Cardiac muscle cell (in vitro differentiated cells and primary cell): ENCODE measurements around the gene KASH5. TPM values are rescaled to one million over a fixed set of nuclear protein-coding genes. Genes with fewer than 3 reads are reported as not detected.

ENCODE experiments used
- DNase-seq, 2 donors: peaks; one replicate each; pipeline versions ENCODE4 v3.0.0 to v3.0.0-alpha.2; 2010 to 2017; ENCODE audit warnings: low read depth in 1 of 2, low spot score in 1 of 2
- H3K27ac ChIP-seq: fragments of 200-600 bp; sonication (generic); 2 replicates; pipeline ENCODE4 v1.5.1; 2016
- H3K27me3 ChIP-seq: fragments of 200-600 bp; sonication (generic); 2 replicates; pipeline ENCODE4 v1.6.0; 2016; ENCODE audit warnings: control low read depth
- H3K36me3 ChIP-seq: fragments of 200-600 bp; sonication (generic); 2 replicates; pipeline ENCODE4 v1.5.1; 2016; ENCODE audit warnings: control low read depth
- H3K4me1 ChIP-seq: fragments of 200-600 bp; sonication (generic); 2 replicates; pipeline ENCODE4 v1.8.1; 2017; ENCODE audit warnings: low read depth, mild to moderate bottlenecking, mixed run types
- H3K4me3 ChIP-seq: fragments of 200-600 bp; sonication (generic); 2 replicates; pipeline ENCODE4 v1.5.1; 2016; ENCODE audit warnings: mild to moderate bottlenecking
- H3K9me3 ChIP-seq: fragments of 200-600 bp; sonication (generic); 2 replicates; pipeline ENCODE4 v1.5.1; 2017; ENCODE audit warnings: low read depth, mild to moderate bottlenecking, control low read depth
- CTCF ChIP-seq: IDR thresholded peaks from 2 replicates; pipeline ENCODE4 v1.5.1; 2012; ENCODE audit warnings: low read depth, mild to moderate bottlenecking, low read length
- polyA plus RNA-seq: library from polyadenylated mRNA; unstranded; fragments of >200 nt; fragmentation: Nextera tagmentation; extraction: Ambion mirVana; gene quantifications from 2 replicates; pipeline ENCODE4 v1.2.1, GENCODE V29; 2016
- total RNA-seq: library from RNA; depleted of rRNA; stranded (reverse); fragments of >200 nt; gene quantifications from 2 replicates; pipeline ENCODE4 v1.2.3, GENCODE V29; 2016

The KASH5 gene
- total and polyA plus RNA-seq, 2 experiments from 2014 or later: 0.27 TPM; not detected in 1

GRCh38 chr19:49347835-49348234, 40.2 kb upstream of the KASH5 start:
- Histone ChIP-seq H3K4me1 (no peaks in the 10 kb centered on the region), H3K9me3 (no peaks in the 10 kb centered on the region), H3K4me3 (no peak overlapping the region), H3K27me3 (no peaks in the 10 kb centered on the region), H3K27ac (no peak overlapping the region), H3K36me3 (peaks cover 78% of the 10 kb centered on the region)
- peak; percentile 55 to 67 for DNase-seq
- peak; percentile 28 for TF ChIP-seq CTCF

GRCh38 chr19:49348305-49349189, 39.5 kb upstream of the KASH5 start:
- H3K27ac ChIP-seq: no peak overlapping the region
- H3K4me3 ChIP-seq: no peak overlapping the region
- no peaks in the 10 kb centered on the region for H3K9me3 ChIP-seq
- peaks cover 77% of the 10 kb centered on the region for H3K36me3 ChIP-seq
- no peak for DNase-seq
- no peak for TF ChIP-seq CTCF
- H3K27me3 ChIP-seq: no peaks in the 10 kb centered on the region
- H3K4me1 ChIP-seq: no peaks in the 10 kb centered on the region

- Histone ChIP-seq H3K4me3 (no peak overlapping the region), H3K9me3 (no peaks in the 10 kb centered on the region), H3K27ac (no peak overlapping the region), H3K36me3 (peaks cover 68% of the 10 kb centered on the region), H3K4me1 (no peaks in the 10 kb centered on the region), H3K27me3 (no peaks in the 10 kb centered on the region)
- no peak for DNase-seq
- no peak for TF ChIP-seq CTCF
Measured at GRCh38 chr19:49349567-49349966, 38.5 kb upstream of the KASH5 start.

- Histone ChIP-seq H3K4me3 (no peak overlapping the region), H3K36me3 (peaks cover 43% of the 10 kb centered on the region), H3K9me3 (no peaks in the 10 kb centered on the region), H3K27ac (no peak overlapping the region), H3K27me3 (no peaks in the 10 kb centered on the region), H3K4me1 (peaks cover 5% of the 10 kb centered on the region)
- DNase-seq: peak in 1 of 2 donors; percentile 72
- TF ChIP-seq CTCF: no peak
Measured at GRCh38 chr19:49355909-49356353, 32.1 kb upstream of the KASH5 start.

GRCh38 chr19:49356382-49356781, 31.7 kb upstream of the KASH5 start:
- Histone ChIP-seq H3K4me3 (no peak overlapping the region), H3K4me1 (peaks cover 5% of the 10 kb centered on the region), H3K9me3 (no peaks in the 10 kb centered on the region), H3K36me3 (peaks cover 38% of the 10 kb centered on the region), H3K27me3 (no peaks in the 10 kb centered on the region), H3K27ac (peak overlapping the region; percentile 39)
- peak in 1 of 2 donors; percentile 29 for DNase-seq
- TF ChIP-seq CTCF: no peak
